ENCODE results near the gene XRCC1.
"Not testable (repeated sequence)": the region's sequence is repeated elsewhere in the genome, so short reads cannot be mapped to it uniquely, and the experiment has no call there.

Gene XRCC1

DNA sequence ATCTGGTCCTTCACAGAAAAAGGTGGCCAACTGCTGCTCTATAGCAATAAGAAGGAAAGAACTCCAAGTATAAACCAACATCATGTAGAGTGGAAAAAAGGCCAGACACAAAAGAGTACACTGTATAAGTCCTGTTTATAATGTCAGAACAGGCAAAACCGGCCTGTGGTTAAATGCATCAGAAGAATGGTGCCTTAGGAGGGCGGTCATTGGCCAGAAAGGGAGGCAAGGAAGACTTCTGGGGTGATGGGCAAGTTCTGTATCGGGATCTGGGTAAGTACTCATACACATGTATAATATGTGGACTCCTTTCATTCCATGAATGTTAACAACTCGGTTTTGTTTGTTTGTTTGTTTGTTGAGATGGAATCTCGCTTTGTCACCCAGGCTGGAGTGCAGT, 52.4 kb downstream of the XRCC1 start:
- DNase-seq (ENCODE audit: low read depth in 3 of 3) = no peak

DNA sequence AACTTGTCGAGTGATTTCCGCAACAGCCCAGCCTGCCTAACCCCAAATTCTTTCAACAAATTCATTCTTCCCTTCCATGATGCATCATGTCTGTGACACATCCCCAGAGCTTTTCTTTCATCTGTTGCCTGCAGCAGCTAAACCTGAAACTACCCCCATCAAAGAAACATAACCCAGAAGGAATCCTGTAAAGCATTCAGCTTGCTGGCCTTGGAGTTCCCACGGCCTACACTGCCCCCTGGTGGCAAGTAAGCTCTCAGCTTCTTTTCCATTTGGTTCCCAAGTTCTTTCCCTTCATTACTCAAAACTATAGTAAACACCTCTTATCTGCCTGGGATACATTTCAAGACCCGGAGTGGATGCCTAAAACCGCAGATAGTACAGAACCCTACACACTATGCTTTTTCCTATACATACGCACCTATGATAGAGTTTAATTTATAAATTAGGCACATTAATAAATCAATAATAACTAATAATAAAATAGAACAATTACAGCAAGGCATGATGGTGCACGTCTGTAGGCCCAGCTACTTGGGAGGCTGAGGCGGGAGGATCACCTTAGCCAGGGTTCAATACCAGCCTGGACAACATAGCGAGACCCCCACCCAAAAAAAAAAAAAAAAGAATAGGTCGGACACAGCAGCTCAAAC, 55.8 kb downstream of the XRCC1 start:
- DNase-seq (ENCODE audit: low read depth in 3 of 3) = peak; percentile 70 to 78 (median 76)

DNA sequence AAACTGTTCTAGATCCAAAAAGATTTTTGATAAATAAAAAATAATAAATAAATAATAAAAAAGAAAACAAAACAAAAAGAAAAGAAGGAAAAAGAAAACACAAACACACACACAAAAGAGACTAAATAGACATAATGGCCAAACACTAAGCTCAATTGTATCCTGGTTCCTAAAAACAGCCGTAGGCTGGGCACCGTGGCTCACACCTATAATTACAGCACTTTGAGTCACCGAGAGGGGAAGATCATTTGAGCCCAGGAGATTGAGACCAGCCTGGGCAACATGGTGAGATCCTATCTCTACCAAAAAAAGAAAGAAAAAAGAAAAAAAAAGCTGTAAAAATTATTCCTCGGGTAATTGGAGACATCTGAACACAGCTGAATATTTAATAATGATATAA, 57.3 kb downstream of the XRCC1 start:
- DNase-seq (ENCODE audit: low read depth in 3 of 3) = no peak

DNA sequence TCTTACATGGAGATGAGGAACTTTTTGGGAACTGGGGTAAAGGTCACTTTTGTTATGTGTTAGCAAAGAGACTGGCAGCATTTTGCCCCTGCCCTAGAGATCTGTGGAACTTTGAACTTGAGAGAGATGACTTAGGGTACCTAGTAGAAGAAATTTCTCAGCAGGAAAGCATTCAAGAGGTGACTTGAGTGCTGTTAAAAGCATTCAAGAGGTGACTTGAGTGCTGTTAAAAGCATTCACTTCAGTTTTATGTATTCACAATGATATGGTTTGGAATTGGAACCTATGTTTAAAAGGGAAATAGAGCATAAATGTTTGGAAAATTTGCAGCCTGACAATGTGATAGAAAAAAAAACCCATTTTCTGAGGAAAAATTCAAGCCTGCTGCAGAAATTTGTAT, 62.9 kb downstream of the XRCC1 start:
- not testable (repeated sequence) for DNase-seq (ENCODE audit: low read depth in 3 of 3)

DNA sequence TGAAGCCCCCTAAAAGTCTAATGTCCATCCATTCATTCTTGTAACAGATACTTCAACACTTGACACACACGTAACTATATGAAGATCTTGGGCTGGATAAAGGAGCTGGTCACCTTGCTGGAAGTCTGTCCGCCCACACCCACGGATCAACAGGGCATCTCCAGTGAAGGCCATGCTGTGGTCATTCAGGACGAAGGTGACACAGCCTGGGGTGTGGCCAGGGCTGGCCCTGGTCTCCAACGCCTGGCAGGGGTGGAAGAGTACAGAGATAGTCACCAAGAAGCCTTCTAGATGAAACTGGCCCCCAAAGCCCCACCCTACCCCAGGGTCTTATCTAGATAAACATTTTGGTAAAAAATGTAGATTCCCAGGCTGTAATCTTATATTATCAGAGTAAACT, 64.0 kb downstream of the XRCC1 start:
- no peak for DNase-seq (ENCODE audit: low read depth in 3 of 3)

DNA sequence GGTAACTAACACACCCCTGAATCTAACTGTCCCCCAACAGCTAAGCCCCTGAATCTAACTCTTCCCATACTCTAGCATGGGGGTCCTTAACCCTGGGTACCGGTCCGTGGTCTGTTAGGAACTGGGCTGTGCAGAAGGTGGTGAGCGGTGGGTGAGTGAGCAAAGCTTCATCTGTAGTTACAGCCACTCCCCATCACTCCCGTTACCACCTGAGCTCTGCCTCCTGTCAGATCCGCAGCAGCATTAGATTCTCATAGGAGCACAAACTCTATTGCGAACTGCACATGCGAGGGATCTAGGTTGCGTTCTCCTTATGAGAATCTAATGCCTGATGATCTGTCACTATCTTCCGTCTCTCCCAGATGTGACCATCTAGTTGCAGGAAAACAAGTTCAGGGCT, 64.6 kb downstream of the XRCC1 start:
- no peak for DNase-seq (ENCODE audit: low read depth in 3 of 3)

DNA sequence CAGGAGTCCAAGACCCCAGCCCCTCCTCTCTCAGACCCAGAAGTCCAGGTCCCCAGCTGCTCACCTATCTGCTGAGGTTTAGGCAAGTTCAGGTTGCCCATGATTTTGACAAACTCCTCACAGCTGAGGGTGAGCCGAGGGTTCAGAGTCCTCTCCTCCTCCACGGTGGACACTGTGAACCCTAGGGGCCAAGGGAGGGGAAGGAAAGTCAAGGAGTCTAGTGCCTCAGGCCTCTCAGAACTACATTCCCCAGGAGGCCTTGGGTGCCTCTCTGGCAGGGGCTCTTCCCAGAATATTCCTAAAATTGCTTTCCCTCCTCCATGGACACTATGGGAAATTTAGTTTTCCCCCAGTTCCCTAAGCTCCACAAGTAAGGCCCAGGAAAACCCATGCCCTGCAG, 67.4 kb downstream of the XRCC1 start:
- DNase-seq (ENCODE audit: low read depth in 3 of 3) = no peak

DNA sequence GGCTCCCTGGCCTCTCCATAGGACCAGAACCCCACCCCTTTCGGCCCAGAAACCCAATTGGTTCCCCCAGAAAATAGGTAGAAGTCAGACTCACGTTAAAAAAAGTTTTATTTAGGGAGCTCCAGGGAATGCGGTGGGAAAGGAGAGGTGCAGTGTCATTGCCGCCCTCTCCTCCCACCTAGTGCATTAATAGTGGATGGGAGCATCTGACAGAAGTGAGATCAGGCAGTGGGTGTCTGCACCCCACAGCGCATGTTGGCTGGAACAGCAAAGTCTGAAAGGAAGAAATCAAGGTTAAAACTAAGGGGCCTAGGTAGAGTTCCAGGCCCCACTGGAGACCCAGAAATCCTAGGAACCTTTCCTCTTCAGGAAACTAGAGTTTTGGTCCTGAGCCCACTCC, 68.7 kb downstream of the XRCC1 start:
- DNase-seq (ENCODE audit: low read depth in 3 of 3) = no peak

DNA sequence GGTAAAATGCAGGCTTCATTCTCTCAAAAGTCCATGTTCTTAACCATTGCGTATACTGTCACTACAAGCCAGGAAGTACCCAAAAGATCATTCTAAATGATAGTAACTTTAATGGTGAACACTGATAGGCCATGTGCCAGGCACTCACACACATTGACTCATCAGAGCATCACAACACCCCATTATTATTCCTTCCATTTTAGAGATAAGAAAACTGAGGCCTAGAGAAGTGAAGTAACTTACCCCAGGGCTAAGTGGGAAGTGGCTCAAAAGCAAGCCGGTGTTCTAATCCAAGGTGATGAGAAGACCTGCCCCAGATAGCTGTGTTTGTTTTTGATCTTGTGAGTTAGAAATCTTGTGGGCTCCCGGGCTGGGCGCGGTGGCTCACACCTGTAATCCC, 69.4 kb downstream of the XRCC1 start:
- DNase-seq (ENCODE audit: low read depth in 3 of 3) = no peak

DNA sequence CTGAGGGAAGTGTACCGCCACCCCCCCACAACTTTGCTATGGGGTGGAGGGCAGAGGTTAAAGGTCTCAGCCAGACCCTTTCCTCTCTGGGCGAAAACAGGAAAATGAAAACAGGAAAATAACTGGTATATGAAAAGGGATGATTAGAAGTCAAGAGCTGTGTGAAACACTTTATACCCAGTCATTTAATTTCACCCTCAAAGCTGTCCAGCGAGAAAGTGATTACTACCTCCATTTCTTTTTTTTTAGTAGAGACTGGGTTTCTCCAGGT, 70.2 kb downstream of the XRCC1 start:
- no peak for DNase-seq (ENCODE audit: low read depth in 3 of 3)

DNA sequence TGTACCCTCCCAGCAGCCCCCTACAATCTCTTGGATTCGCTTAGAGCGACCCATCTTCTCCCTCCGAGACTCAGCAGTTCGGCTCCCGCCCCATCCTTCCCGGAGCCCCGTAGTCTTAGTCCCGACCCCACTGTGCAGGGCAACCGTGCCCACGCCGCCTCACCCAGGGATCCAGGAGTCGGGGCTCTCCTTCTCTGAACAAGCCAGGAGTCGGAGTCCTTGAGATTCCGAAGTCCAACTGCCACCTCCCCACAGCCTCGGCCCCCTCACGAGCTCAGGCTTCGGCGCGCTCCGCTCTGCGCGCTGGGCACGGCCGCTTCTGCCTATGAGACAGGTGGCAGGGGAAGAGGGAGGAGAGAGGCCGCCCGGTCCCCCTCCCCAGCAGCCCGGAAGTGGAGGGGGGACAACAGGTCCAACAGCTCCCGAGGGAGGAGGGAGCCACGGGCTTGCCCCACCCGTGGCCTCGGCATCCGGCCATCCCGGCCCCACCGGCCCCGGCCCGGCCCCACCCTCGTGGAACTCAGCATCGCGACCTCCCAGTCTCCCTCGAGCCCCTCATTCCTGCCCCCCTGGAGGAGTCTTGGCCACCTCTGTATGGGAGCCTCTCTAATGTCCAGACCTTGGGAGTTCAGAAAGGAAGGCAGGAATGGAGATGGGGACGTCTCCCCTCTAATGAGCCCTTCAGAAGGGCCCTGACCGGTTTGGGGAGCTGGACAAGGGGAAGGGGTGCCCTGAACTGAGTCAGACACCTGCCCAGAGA, 70.7 kb downstream of the XRCC1 start, which contains the start of gene PHLDB3:
PHLDB3 (minus strand) TSS at position 321 of the 760 bp plus-strand sequence. CDS start 628 bp downstream, outside the sequence.
- DNase-seq (ENCODE audit: low read depth in 3 of 3) = peak in 1 of 3 experiments; percentile 37

DNA sequence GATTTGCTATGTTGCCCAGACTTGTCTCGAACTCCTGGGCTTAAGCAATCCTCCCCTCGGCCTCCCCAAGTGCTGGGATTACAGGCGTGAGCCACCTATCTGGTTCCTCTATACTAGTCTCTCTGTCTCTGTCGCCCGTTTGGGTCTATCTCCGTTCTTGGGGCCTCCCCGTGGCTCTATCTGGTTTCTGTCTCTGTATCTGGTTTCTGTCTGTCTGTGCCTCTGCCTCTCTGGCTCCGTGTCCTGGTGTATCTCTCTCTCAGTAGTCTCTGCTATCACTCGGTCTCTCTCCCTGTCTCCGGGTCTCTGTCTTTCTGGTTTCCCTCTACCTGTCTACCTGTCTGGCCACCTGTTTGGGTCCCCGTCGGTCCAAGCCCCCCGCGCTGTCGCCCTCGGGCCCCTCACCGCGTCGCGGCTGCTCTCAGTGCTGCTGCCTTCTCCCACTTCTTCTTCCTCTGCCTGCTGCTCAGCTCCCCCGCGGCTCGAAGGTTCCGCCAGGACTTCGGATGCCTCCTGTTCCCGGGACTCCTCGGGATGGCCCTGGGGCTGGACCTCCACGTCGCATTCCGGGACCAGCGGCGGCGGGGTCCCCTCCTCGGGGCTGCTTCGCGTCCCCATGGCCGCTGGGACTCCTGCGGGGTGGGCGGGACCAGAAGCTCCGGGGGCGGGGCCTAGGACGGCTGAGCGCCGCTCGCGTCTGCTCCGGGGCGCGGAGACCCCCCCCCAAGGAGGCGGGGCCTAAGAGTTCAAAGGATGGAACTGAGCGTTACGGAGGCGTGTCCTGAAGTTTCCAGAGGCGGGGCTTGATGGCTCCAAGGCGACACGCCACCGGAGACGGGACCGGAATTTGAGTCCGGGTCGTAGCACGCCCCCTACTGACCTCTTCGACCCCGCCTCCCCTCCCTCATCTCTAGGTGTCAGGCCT, 71.6 kb downstream of the XRCC1 start:
- DNase-seq (ENCODE audit: low read depth in 3 of 3) = peak; percentile 98 to 100 (median 98)

DNA sequence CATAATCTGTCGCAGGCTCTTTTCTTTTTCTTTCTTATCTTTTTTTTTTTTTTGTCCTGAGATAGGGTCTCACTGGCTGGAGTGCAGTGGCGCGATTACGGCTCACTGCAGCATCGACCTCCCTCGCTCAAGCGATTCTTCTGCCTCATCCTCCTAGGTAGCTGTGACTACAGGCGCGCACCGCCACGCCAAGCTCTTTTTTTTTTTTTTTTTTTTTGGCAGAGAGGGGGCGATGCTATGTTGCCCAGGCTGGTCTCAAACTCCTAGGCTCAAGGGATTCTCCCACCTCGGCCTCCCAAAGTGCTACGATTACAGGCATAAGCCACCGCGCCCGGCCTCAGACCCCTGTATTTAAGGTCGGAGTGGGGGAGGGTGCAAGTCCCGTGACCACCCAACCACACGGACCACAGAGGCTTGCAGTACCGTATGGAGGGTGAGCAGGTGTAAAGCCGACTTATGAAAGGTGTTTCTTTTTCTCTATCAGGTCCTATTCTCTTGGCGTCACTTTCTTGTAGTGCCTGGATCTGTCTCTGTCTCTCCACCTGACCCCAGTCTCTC, 72.8 kb downstream of the XRCC1 start:
- no peak for DNase-seq (ENCODE audit: low read depth in 3 of 3)

DNA sequence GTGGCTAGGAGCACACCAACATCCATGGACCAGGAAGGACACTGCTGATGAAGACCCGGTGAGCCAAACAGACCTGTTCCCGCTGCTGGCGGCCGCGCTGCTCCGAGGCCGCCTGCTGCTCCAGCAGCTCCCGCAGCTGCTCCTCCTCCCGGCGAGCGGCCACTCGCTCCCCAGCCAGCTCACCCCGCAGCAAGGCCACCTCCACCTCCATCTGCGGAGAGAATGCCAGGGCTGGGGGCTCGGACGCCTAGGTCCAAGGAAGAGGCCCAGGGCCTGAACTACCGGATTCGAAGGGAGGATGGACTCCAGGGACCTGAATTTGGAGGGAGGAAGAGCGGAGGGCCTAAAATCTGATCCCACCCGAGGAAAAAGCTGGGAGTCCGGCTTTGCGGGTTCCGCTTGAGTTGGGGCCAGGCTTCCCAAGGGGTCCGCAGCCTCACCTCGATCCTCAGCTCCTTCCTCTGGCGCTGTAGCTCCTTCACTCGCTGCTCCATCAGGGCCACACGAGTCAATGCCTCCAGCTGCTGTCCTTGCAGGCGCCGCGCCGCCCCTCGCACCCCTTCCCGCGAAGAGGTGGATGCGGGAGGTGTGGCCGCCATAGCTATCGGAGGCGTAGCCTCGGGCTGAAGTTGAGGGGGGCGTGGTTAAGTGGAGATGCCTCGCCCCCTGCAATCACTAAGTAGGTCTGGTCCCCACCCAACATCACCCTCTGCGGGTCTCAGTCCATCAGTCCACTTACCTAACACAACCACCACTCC, 73.5 kb downstream of the XRCC1 start:
- no peak for DNase-seq (ENCODE audit: low read depth in 3 of 3)

DNA sequence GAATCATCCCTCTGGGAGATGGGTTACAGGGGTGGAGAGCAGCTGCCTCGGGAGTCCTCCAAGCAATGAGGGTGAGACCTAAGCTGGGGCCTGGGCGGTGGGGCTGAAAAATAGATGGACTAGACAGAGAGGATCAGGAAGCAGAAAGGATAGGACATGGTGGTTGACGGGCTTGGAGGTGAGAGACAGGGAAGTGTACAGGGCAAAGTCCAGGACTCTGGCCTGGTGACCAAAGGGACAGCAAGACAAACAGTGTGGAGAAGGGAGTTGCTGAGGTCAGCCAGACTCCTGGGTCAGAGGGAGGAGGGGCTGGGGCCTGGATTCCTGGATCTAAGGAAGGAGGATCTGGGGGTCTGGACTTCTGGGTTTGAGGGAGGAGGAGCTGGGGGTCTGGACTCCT, 76.3 kb downstream of the XRCC1 start:
- DNase-seq (ENCODE audit: low read depth in 3 of 3) = no peak

DNA sequence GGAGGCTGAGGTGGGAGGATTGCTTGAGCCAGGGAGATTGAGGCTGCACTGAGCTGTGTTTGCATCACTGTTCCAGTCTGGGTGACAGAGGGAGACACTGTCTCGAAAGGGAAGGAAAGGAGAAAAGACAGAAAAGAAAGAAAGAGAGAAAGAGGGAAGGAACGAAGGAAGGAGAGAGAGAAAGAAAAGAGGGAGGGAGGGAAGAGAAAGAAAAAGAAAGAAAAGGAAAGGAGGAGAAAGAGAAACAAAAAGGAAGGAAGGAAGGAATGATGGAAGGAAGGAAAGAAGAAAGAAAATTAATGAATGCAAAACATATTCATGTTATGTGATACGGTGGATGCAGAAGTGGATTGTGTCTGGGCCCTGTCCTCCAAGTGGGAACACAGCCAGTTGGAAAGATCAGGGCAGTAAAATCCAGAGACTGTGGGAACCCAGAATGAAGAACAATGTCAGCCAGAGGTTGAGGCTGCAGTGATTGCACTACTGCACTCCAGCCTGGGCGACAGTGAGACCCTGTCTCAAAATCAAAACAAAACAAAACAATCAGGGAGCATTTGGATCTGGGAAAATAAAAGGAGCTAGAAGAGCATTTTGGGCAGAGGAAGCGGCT, 77.0 kb downstream of the XRCC1 start:
- DNase-seq (ENCODE audit: low read depth in 3 of 3) = no peak

DNA sequence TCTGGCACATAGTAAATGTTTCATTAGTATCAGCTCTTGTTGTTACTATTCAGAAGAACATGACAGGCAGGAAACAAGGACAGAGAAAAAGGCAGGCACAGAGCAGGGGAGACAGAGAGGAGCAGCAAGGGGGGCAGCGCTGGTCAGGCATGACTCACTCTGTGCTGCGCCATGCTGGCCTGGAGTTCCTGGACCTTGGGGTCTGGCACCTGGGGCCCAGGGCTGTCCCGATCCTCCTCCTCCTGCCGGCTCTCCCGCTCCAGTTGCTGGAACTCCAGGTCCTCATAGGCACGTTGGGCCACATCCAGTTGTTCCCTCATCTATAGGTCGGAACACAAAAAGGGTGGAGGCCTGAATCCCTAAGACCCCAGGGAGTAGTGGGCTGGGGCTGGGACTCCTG, 78.4 kb downstream of the XRCC1 start:
- DNase-seq (ENCODE audit: low read depth in 3 of 3) = no peak

DNA sequence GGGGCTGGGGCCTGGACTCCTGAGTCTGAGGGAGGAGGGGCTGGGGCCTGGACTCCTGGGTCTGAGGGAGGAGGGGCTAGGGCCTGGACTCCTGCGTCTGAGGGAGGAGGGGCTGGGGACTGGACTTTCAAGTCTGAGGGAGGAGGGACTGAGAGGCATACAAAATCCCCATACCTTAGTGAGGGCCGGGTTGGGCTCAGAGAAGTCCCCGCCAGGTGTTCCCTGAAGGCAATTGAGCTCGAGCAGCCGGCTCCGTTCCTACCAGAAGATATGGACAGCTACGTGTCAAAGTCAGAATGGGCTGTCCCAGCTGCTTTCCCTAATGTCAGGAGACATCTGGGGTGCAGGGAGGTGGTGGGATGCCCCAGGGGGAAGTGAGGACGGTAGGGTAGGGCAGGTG, 80.2 kb downstream of the XRCC1 start:
- DNase-seq (ENCODE audit: low read depth in 3 of 3) = no peak
